Right renal cortex interstitium (tissue), 3 donors: Measurements from ENCODE around the gene EPHA3. TPM values are rescaled to one million over a fixed set of nuclear protein-coding genes. Genes with fewer than 3 reads are reported as not detected.
"Not testable (repeated sequence)": the region's sequence is repeated elsewhere in the genome, so short reads cannot be mapped to it uniquely, and the experiment has no call there.

Experiments
- DNase-seq, 3 donors: peaks; one replicate each; pipeline ENCODE4 v3.0.0-alpha.2; 2013; ENCODE audit warnings: low read depth in 3 of 3, low spot score in 2 of 3
- polyA plus RNA-seq, 3 donors: library from polyadenylated mRNA; unstranded; fragments of 120-200 nt; gene quantifications; one replicate each; pipeline ENCODE4 v1.2.1, GENCODE V29; 2013; ENCODE audit not compliant: insufficient read length in 3 of 3

EPHA3 gene
- polyA plus RNA-seq, 3 donors = 5.2 to 6.4 (median 5.3) TPM

GRCh38 chr3:89350935-89351334, 243.5 kb downstream of the EPHA3 start:
- not testable (repeated sequence) for DNase-seq

- DNase-seq = no peak
Measured at GRCh38 chr3:89353465-89353864, 246.0 kb downstream of the EPHA3 start.

- DNase-seq = no peak
Measured at GRCh38 chr3:89358281-89358680, 250.9 kb downstream of the EPHA3 start.

GRCh38 chr3:89360156-89360555, 252.7 kb downstream of the EPHA3 start:
- DNase-seq = no peak

- no peak for DNase-seq
Measured at GRCh38 chr3:89362496-89362895, 255.1 kb downstream of the EPHA3 start.

- no peak for DNase-seq
Measured at GRCh38 chr3:89363171-89363570, 255.8 kb downstream of the EPHA3 start.

- peak in 1 of 3 donors; percentile 8 for DNase-seq
Measured at GRCh38 chr3:89364314-89364713, 256.9 kb downstream of the EPHA3 start.

- DNase-seq = no peak
Measured at GRCh38 chr3:89367166-89367565, 259.7 kb downstream of the EPHA3 start.

- DNase-seq = no peak
Measured at GRCh38 chr3:89368846-89369245, 261.4 kb downstream of the EPHA3 start.

- no peak for DNase-seq
Measured at GRCh38 chr3:89372456-89372855, 265.0 kb downstream of the EPHA3 start.

- no peak for DNase-seq
Measured at GRCh38 chr3:89373434-89373833, 266.0 kb downstream of the EPHA3 start.

- DNase-seq = no peak
Measured at GRCh38 chr3:89375451-89375850, 268.0 kb downstream of the EPHA3 start.

GRCh38 chr3:89380016-89380415, 272.6 kb downstream of the EPHA3 start:
- DNase-seq = no peak

GRCh38 chr3:89392991-89393390, 285.6 kb downstream of the EPHA3 start:
- no peak for DNase-seq

- DNase-seq = no peak
Measured at GRCh38 chr3:89395456-89395855, 288.0 kb downstream of the EPHA3 start.

- DNase-seq = no peak
Measured at GRCh38 chr3:89395996-89396395, 288.6 kb downstream of the EPHA3 start.

GRCh38 chr3:89402051-89402450, 294.6 kb downstream of the EPHA3 start:
- DNase-seq = no peak

GRCh38 chr3:89405176-89405575, 297.8 kb downstream of the EPHA3 start:
- no peak for DNase-seq

- DNase-seq = no peak
Measured at GRCh38 chr3:89405593-89405992, 298.2 kb downstream of the EPHA3 start.

- DNase-seq = no peak
Measured at GRCh38 chr3:89411201-89411600, 303.8 kb downstream of the EPHA3 start.

- DNase-seq = no peak
Measured at GRCh38 chr3:89414270-89414669, 306.8 kb downstream of the EPHA3 start.

- DNase-seq = no peak
Measured at GRCh38 chr3:89419647-89420241, 312.3 kb downstream of the EPHA3 start.

GRCh38 chr3:89426060-89426459, 318.6 kb downstream of the EPHA3 start:
- no peak for DNase-seq
